ENCODE measurements around the gene TBC1D14.
"Not testable (repeated sequence)": the region's sequence is repeated elsewhere in the genome, so short reads cannot be mapped to it uniquely, and the experiment has no call there.

Gene TBC1D14

DNA sequence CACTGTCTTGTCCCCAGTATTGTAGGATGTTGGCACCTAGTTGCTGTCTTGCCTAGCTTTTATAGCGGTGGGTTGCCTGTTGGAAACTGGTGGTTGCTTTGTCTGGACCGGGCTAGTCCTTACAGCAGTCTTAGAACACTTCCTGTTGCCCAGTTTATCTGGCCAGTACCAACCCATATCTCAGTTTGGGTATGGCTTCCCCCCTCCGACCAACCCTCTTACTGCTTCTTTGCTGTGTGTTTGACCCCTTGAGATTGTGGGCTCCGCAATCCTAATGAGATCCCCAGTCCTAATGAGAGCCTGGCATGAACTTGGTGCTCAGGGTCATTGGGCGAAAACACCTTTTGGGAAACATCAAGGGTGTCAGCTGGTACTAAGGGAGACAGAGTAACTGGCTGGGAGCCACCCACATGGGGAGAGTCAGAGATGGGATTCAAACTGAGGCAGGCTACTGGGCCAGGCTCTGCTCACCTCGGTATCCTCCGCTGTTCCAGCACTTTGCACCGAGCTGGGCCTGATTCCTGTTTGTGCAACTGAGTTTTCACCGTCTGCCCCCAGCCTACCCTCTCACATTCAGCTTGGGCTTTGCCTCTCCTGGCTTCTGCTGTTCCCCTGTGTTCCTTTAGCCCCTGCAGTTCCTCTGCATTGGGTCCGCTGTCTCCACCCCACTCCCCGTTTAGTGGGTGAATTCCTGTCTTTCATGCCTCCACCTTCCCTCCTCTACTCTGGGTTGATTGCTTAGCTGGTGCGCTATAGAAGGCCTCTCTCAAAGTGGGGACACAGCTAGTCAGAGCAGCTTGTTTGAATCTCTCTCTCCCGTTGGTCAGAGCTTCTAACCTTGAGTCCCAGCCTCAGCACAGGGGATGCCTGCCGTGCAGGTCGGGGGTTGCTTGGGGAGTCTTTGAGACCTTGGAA lies 1.6 kb downstream of the TBC1D14 start:
- no peak for DNase-seq

DNA sequence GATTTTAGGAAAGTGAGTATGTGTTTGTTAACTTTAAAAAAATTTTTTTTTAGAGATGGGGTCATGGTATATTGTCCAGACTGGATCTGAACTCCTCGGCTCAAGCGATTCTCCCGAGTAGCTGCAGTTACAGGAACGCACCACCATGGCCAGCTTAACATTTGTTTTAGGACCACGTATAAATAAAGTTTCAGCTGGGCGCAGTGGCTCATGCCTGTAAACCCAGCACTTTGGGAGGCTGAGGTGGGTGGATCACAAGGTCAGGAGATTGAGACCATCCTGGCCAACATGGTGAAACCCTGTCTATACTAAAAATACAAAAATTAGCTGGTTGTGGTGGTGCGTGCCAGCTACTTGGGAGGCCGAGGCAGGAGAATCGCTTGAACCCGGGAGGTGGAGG lies 2.3 kb downstream of the TBC1D14 start:
- DNase-seq: not testable (repeated sequence)

DNA sequence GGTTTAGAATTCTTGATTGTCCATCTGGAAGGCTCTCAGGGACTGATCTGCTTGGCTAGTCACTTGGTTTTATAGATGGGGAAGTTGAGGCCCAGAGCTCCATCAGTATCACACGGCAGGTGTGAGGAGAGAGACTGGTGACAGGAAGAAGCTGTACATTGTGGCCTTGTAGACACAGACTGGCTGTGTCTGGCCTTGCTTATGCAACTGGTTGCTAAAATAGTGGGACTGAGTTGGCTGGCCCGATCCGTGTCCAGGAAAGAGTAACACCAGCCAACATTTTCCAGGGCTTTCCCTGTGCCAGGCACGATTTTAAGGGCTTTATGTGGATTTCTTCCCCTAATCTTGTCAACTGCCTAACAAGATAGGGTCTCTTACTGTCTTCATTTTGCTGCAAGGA lies 2.8 kb downstream of the TBC1D14 start:
- DNase-seq: no peak

DNA sequence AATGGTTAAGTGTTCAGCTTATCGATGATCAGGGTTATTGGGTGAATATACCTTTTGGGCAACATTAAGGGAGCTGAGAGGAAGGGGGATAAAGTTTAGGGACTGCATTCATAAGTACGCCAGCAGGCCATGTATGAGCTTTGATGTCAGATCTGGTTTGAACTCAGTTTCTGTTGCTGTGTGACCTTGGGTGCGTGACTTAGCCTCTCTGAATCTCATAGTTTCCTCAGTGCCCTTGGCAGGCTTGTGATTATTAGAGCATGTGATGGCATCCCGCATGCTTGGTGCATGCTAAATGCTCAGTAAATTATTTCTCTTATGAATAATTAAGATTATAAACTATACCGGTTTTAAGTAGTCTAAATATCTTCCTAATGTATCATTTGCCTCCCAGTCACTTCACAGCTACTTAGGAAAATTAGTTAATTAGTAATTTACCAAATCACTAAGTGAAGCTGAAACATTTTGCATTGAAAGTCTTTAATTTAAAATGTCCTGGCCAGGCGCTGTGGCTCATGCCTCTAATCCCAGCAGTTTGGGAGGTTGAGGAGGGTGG lies 3.8 kb downstream of the TBC1D14 start:
- no peak for DNase-seq

DNA sequence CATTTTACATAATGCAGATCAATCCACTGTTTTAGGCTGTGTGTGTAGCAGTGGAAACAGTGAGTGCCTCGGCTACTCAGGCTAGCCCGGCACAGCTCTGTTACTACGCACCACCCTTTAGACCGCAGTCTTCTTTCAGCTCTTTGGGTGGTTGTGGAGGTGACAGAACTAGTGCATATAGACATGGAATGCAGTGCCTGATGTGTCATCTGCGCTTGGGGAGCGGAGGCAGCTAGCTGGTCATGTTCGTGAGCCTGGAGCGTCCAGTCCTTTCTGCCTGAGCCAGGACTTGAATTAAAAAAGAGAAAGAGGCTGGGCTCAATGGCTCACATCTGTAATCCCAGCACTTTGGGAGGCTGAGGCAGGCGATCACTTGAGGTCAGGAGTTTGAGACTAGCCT lies 4.8 kb downstream of the TBC1D14 start:
- no peak for DNase-seq

DNA sequence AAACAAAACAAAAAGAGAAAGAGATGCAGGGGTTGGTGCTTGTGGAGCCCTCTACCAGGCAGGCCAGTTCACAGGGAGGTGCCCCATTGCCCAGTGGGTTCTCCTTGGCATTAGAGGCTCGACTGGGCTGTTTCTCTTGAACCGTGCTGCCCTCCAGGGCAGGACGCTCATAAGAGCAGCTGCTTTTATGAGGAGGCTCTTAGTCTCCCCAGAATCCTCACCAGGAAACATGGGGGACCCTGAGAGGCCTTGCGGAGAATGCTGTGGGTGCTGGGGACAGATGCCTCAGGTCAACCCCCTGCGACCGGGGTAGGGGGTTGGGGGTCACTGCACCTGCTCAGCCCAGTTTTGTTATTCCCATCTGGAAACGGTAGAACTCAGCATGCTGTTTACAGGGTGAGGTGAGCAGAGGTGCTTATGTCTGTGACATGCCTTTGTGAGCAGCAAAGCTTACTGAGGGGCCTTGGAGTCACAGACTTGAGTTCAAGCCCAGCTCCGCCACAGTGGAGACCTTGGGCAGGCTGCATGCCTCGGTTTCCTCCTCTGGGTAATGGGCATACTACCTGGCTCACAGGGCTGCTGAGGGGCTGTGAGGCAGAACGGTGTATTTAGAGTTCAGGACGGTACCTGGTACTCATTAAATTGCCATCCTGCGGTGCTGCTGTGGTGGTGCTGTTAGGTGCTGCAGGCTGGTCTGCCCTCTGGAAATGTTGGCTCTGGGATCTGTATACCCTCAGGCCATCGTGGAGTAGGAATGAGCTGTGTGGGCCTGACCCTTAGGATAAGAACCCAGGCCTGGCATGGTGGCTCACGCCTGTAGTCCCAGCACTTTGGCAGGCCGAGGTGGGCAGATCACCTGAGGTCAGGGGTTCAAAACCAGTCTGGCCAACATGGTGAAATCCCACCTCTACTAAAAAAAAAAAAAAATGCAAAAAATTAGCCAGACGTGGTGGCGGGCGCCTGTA lies 5.7 kb downstream of the TBC1D14 start:
- DNase-seq: no peak

DNA sequence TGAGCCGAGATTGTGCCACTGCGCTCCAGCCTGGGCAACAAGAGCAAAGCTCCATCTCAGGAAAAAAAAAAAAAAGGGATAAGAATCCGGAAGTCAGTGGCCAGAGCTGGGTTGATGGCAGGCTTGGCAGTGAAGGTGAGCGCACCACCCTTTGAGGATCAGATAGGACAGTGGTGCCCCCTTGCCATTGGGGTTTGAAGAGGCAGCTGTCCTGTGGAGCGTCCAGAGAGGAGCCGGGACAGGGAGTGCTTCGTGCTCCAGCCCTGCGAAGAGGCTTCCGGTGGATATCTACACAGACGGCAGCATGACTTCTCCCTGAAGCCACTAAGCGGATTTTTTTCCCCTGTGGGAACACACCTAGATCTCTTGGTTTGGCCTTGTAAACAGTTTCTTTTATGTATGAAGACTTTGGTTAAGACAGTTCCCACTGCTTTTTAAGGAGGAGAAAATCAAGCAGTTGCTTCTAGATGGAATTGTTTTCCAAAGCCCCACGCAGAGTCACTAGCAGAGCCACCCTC lies 6.5 kb downstream of the TBC1D14 start:
- DNase-seq: no peak

DNA sequence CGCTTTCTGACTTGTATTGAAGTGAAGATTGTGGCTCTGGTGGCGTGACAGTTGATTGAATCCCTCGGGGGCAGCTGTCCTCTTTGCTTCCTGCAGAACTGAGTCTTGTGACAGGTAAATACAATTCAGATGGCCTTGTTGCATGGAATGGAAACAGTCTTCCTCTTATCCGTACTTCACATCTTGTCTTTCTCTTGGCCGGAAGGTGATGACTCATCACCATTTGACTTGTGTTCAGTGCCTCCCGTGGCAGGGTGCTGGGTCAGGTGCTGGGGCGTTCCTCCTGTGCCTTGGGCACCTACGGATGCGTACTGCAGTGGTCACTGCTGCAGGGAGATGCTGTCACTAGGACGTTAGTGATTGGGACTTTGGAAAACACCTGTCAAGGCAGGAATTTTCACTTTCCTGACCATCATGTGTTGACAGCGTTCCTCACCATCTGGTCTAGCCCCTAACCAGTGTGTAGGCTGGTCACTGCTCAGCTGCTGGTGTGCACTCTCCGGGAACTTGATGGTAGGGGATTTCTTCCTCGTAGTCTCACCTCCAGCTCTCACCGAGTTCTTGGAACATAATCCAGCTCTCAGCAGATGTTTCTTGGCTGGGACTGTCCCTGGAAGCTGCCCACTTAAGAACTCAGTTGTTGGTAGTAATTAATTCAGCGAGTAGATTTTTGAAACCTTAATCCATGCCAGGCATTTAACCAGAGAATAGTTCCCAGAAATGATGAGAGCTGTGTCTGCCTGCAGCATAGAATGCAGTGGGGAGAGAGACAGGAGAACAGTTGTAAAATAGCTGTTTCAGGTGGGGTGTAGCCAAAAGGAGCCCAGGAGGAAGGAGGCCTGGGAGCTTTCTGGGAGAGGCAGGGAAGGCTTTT lies 7.2 kb downstream of the TBC1D14 start:
- no peak for DNase-seq

DNA sequence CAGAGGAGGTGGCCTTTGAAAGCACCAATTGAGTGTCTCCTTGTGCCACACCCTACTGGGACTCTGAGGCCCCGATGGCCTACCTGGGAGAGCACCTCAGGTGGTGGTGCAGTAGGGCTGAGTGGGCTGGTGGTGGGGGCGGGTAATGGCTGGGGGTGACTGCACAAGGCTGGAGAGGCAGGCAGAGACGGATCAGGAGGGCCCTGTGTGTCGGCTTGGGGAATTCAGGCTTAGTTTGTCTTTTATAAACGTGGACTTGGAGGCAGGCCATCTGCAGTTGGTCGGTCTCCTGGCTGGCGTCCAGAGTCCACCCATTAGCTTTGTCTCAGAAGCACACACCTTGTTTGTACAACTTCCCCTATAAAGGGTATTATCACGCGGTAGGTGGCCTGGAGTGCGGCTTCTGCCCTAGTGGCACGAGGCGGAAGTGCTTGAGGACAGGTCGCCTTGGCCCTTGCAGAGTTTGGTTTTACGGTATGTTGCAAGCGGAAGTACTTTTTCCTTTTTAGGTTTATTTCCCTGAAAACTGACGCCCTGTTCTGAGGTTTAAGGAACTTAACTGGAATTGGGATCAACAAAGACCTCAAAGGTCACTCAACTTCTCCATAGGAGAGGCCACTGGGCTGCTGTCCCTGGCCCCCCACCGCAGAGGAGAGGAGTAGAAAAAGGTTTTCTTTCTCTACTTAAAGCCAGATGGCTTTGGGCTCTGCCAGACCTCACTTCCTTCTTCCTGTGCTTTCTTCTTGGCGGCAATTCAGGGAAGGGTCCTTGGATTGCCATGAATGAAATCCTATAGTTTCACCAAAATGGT lies 8.0 kb downstream of the TBC1D14 start:
- DNase-seq: no peak

DNA sequence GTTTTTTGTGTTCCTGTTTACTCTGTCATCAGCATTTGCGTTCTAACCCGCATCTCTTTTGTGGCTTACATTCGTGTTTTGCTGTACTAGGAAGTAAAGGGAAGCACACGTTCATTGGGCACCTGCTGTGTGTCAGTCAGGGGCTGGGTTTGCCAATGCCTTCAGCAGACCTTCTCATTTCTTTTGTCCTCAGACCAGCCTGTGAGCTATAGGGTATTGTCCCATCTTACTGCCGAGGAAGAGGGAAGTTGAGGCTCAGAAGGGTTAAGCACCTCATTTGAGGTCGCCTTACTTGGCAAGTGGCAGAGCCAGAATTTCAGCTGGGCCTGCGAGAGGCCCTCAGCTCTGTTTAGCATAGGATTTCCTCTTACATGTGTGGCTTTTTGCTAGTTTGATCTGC lies 8.7 kb downstream of the TBC1D14 start:
- no peak for DNase-seq

DNA sequence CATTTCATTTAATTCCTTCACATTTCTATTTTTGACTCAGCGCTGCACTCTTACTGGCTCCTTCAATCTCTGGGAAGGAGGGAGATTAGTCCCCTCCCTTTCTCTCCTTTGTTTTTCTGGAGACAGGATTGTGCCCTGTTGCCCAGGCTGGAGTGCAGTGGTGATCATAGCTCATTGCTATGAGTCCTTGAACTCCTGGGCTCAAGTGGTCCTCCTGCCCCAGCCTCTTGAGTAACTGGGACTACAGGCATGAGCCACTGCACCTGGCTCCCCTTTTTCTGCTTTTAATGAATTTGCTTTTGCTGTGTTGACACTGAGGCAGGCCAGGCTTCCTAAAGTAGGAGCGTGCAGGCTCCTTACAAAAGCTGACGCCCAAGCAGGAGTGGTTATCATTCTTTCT lies 10.5 kb downstream of the TBC1D14 start:
- DNase-seq: no peak

DNA sequence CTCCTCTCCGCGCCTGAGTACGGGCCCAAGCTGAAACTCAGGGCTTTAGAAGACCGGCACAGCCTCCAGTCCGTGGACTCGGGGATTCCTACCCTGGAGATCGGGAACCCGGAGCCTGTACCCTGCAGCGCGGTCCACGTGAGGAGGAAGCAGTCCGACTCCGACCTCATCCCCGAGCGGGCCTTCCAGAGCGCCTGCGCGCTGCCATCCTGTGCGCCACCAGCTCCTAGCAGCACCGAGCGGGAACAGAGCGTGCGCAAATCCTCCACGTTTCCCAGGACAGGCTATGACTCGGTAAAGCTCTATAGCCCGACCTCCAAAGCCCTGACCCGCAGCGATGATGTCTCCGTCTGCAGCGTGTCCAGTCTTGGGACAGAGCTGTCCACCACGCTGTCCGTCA lies 13.9 kb downstream of the TBC1D14 start:
- no peak for DNase-seq

DNA sequence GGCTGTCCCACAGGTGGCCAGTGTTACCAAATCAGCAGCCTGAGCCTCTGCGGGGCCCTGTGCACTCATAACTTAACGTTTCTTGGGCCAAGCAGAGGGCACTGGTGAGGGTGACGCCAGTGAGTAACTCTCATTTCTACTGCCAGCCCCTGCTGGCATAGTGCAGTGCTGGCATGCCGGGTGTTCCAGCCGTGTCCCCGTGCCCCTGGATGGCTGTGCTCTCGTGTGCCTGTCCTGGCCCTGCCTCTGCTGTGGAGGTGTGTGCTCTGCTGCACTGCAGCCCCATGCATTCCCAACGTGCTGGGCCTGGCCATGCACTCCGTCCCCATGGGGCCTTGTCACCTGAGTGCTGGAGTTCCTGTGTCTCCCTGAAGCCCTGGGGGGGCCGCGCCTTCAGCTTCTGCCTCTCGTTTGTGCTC lies 14.7 kb downstream of the TBC1D14 start:
- DNase-seq: no peak

DNA sequence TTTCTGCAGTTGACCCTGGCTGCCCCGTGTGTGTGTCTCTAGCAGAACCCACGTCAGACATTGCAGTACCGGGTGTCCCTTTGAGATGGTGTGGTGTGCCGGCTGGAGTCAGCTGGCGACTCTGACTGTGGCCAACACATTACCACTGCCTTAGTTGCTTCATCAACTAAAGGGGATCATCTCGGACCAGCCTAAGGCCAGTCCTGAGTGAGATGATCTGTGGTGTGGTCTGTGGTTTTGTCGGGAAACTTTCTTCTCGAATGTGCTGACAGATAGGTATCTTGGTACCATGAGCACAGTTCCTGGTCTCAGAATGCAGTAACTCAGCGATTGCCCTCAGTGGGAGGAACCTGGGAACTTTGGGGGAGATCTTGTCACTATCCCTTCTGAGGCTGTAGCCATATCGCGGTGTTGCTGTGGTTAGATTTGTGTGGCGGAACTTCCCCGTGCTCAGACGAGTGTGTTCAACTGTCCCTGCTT lies 15.8 kb downstream of the TBC1D14 start:
- DNase-seq: no peak

DNA sequence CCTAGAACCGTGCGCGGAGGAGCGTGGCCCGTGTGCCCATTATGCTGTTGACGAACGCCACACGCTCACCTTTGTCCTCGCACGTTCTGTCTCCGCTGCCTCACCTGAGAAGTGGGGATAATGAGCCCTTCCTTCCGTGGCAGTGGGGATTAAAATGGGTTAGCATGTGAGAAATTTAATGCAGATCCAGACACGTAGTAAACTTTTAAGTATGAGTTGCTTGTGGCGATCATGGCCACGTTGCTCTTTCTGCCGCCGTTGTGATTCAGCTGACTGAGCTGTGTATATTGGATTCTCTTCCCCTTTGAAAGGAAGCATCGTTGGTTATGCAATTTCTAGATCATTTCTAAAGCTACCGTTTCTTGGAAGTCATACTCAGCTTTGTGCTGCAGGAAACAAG lies 16.5 kb downstream of the TBC1D14 start:
- DNase-seq: no peak

DNA sequence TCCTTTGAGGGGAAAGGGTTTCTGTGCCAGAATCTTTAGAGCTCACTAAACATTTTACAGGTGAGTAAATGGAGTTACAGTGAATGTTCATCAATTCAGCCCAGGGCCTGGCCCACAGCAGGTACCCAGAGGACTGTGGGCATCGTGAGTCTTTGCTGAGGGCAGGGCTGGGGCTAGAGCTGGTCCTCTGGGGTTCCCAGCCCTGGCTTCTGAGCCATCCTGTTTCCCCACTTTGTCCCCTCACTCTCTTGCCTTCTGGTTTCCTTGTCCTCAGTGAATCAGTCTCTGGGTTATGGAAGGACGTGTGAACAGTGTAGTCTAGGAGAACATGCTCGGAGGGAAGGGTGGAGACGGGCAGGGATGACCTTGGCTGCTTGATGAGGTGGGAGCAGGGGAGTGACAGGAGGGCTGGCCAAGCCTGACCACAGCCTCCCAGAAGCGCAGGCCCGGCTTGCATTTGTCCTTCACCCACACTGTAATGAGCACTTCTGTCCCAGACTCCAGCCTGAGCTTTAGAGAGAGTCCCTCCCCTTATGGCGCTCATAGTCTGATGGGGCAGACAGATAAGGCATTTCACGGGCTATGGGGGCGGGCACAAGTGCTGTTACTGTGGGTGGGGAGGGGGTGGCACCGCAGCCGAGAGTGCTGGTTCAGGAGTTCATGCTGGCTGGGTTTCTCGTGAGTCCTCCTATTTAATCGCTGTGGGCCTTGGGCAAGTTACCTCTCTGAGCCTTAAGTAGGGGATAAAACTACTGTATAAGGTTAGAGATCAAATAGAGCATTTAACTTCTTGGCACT lies 17.3 kb downstream of the TBC1D14 start:
- no peak for DNase-seq

DNA sequence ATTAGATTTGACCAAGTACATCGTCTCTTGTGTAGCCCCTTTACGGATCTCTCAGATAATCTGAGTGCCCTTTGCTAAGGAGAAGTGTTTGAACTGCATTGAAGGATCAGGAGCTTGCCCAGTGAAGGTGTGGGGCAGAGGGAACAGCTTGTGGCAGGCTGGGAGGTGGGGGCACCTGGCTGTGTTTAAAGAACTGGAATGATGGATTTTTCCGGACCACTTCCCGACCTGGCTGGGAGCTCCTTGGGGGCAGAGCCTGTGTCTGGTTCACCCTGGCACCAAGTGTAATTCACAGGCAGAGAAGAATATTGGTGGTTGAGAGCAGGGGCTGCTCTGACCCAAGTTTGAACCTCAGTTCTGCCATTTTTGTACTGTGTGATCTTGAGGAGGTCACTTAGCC lies 18.5 kb downstream of the TBC1D14 start:
- DNase-seq: no peak

DNA sequence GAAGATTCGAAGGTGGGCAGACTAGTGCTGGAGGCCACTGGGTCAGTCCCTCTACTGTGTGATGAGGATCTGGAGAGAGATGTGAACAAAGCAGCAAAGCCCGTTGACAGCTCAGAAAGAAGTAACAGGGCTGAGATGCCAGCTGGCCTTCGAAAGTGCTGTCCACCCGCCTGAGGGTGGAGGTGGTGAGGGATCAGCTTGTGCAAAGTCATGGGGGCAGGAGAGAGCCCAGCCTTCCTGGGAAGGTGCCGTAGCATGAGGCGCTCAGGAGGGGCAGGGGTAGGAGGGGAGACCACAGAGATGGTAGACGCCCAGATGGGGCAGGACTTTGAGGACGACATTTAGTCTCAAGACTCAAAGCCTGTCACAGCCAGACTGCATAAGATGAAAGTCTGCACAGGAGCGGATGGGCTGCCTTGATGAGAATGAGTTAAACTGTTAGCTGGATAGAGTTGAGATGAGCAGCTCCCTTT lies 19.7 kb downstream of the TBC1D14 start:
- no peak for DNase-seq

DNA sequence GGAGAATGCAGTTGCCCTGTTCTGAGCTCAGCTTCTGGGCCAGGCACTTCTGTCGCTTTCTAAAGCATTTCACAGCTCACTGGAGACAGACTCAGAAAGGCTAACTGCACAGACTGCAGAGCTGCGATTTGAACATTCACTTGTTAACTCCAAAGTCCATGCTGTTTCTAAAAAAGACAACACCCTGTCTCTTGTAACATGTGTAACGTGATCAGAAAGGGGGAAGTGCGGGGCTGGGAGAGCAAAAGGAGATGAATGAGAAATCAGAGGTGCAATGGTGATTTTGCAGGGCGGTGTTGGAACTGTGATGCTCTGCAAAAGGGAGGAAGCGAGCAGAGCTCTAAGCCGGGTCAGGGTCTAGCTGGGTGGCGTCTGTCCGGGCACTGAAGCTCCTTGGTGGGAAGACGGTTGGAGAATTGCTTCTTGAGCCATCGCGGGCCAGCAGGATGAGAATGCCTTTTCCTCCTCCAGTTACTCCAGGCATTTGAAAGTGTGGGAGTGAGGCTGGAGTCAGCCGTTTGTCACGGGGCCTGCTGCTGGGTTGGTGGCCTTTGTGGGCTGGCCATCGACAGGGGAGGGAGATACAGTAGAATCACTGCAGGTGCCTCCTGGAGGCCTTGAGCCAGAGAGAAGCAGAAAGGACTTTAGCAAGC lies 20.3 kb downstream of the TBC1D14 start:
- DNase-seq: no peak

DNA sequence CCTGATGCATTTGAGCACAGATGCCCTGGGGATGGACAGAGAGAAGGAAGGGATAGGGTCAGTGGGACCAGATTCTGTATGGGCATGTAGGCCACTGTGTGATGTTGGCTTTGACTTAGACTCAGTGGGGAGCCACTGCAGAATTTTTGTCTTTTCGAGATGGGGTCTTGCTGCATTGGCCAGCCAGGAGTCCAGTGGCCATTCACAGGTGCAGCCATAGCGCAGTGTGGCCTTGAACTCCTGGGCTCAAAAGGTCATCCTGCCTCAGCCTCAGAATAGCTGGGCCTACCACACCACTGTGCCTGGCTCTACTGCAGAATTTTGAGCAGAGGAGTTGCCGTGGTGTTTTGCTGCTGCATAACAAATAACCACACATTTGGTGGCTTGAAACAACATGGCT lies 22.8 kb downstream of the TBC1D14 start:
- no peak for DNase-seq
